ENCODE measurements around the gene PCDHB11. TPM values are rescaled to one million over a fixed set of nuclear protein-coding genes. Genes with fewer than 3 reads are reported as not detected.
"Not testable (repeated sequence)": the region's sequence is repeated elsewhere in the genome, so short reads cannot be mapped to it uniquely, and the experiment has no call there.

PCDHB11 gene
- total RNA-seq: 0.58 and 1.5 TPM in 2 replicates

DNA sequence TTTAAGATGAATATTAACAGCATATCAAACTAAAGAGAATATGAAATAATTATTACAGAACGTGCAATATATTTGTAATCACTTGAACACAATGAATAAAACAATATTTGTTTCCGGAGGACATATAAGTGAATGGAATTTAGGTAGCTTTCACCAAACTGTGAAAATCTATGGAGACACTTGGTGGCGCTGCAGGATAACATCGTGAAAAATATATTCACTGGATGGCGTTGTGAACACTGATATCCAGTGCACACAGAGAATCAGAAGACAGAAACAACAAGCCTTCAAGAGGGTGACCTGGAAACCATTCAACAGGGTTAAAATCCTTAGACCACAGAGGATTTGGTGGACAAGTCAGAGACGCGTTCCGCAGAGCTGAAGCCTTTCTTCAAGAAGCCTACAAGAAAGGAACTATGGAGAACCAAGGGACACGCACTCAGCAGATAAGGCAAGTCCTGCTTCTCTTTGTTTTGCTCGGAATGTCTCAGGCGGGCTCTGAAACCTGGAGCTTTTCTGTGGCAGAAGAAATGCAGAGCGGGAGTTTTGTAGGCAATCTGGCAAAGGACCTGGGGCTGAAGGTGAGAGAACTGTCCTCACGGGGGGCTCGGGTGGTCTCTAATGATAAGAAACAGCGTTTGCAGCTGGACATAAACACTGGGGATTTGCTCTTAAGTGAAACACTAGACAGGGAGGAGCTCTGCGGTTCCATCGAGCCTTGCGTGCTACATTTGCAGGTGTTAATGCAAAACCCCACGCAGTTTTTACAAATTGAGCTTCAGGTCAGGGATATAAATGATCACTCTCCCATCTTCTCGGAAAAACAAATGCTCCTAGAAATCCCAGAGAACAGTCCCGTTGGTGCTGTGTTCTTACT is at the start of gene PCDHB11:
Gene PCDHB11 (plus strand): TSS at position 269 of the 877 bp plus-strand sequence. CDS start 148 bp downstream, at position 417.
- DNase-seq (ENCODE audit: extremely low read depth, low read depth, low spot score): no peak

DNA sequence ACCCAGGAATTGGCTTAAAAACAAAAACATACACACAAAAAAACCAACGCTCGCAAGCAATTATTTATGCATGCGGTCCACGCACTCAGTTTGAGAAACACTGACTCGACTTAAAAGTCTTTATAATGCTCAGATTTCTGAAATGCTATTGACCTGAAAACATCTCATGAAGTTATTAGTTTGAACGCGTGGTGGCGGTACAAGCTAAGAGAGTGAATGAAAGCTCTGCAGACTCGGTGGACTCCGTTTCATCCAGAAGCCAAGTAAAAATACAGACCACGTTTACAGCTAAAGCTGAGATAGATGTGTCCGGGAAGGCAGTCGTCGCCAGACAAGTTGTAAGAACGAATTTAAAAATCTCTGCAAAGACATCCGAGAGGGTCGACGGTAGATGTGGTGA is 49.6 kb upstream of the PCDHB11 start, which contains the start of gene PCDHB6:
Gene PCDHB6 (plus strand): TSS at position 246 of the 400 bp plus-strand sequence. CDS start 201 bp downstream, outside the sequence.
- DNase-seq (ENCODE audit: extremely low read depth, low read depth, low spot score): no peak

DNA sequence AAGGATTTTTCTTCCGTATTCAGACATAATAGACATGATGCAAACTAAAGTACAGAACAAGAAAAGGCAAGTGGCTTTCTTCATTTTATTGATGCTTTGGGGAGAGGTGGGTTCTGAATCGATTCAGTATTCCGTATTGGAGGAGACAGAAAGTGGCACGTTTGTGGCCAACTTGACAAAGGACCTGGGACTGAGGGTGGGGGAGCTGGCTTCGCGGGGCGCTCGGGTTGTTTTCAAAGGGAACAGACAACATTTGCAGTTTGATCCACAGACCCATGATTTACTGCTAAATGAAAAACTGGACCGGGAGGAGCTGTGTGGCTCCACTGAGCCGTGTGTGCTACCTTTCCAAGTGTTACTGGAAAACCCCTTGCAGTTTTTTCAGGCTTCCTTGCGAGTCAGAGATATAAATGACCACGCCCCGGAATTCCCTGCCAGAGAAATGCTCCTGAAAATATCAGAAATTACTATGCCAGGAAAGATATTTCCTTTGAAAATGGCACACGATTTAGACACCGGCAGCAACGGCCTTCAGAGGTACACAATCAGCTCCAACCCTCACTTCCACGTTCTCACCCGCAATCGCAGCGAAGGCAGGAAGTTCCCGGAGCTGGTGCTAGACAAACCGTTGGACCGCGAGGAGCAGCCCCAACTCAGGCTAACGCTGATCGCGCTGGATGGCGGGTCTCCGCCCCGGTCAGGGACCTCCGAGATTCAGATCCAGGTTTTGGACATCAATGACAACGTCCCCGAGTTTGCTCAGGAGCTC is 49.0 kb upstream of the PCDHB11 start:
- no peak for DNase-seq (ENCODE audit: extremely low read depth, low read depth, low spot score)

DNA sequence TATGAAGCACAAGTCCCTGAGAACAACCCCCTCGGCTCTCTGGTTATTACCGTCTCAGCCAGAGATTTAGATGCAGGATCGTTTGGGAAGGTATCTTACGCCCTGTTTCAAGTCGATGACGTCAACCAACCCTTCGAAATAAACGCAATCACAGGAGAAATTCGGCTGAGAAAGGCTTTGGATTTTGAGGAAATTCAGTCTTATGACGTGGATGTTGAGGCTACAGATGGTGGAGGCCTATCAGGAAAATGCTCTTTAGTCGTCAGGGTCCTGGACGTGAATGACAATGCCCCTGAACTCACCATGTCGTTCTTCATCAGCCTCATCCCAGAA is 48.5 kb upstream of the PCDHB11 start:
- no peak for DNase-seq (ENCODE audit: extremely low read depth, low read depth, low spot score)

DNA sequence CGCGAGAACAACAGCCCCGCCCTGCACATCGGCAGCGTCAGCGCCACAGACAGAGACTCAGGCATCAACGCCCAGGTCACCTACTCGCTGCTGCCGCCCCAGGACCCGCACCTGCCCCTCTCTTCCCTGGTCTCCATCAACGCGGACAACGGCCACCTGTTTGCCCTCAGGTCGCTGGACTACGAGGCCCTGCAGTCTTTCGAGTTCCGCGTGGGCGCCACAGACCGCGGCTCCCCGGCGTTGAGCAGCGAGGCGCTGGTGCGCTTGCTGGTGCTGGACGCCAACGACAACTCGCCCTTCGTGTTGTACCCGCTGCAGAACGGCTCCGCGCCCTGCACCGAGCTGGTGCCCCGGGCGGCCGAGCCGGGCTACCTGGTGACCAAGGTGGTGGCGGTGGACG is 47.8 kb upstream of the PCDHB11 start:
- not testable (repeated sequence) for DNase-seq (ENCODE audit: extremely low read depth, low read depth, low spot score)

DNA sequence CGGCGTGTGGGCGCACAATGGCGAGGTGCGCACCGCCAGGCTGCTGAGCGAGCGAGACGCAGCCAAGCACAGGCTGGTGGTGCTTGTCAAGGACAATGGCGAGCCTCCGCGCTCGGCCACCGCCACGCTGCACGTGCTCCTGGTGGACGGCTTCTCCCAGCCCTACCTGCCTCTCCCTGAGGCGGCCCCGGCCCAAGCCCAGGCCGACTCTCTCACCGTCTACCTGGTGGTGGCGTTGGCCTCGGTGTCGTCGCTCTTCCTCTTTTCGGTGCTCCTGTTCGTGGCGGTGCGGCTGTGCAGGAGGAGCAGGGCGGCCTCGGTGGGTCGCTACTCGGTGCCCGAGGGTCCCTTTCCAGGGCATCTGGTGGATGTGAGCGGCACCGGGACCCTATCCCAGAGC is 47.3 kb upstream of the PCDHB11 start:
- not testable (repeated sequence) for DNase-seq (ENCODE audit: extremely low read depth, low read depth, low spot score)

DNA sequence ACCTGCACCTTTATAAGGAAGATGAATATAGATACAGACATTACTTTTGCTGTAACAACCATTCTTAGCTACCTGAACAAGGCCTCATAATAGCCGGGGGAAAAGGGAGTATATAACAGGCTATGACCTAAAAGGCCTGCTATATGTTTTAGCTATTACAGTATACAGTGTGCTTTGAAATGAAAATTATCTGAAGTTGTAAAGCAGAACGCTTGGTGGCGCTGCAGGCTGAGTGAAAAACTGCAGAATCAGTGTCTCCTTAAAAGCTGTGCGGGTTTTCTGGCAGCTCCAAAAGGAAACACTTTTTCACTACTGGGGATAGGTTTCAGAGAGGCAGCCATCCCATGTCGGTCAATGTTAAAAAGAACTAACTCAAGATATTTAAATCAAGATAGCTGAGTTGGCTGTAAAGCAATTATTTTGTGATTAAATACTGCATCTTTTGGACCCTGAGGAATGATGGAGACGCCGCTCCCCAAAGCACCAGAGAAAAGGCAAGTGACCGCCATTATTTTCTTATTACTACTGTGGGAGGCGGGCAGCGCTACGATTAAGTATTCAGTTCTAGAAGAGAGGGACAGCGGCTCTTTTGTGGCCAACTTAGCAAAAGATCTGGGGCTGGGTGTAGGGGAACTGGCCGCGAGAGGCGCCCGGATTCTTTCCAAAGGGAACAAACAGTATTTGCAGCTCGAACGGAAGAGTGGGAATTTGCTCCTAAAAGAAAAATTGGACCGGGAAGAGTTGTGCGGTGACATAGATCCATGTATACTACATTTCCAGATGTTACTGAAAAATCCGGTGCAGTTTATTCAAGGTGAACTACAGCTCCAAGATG is 43.7 kb upstream of the PCDHB11 start:
- no peak for DNase-seq (ENCODE audit: extremely low read depth, low read depth, low spot score)

DNA sequence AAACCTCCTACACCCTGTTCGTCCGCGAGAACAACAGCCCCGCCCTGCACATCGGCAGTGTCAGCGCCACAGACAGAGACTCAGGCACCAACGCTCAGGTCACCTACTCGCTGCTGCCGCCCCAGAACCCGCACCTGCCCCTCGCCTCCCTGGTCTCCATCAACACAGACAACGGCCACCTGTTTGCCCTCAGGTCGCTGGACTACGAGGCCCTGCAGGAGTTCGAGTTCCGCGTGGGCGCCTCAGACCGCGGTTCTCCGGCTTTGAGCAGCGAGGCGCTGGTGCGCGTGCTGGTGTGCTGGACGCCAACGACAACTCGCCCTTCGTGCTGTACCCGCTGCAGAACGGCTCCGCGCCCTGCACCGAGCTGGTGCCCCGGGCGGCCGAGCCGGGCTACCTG is 42.1 kb upstream of the PCDHB11 start:
- DNase-seq (ENCODE audit: extremely low read depth, low read depth, low spot score): not testable (repeated sequence)

DNA sequence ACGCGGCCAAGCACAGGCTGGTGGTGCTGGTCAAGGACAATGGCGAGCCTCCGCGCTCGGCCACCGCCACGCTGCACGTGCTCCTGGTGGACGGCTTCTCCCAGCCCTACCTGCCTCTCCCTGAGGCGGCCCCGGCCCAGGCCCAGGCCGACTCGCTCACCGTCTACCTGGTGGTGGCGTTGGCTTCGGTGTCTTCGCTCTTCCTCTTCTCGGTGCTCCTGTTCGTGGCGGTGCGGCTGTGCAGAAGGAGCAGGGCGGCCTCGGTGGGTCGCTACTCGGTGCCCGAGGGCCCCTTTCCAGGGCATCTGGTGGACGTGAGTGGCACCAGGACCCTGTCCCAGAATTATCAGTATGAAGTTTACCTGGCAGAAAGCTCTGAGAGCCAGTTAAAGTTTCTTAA is 41.5 kb upstream of the PCDHB11 start:
- DNase-seq (ENCODE audit: extremely low read depth, low read depth, low spot score): not testable (repeated sequence)

DNA sequence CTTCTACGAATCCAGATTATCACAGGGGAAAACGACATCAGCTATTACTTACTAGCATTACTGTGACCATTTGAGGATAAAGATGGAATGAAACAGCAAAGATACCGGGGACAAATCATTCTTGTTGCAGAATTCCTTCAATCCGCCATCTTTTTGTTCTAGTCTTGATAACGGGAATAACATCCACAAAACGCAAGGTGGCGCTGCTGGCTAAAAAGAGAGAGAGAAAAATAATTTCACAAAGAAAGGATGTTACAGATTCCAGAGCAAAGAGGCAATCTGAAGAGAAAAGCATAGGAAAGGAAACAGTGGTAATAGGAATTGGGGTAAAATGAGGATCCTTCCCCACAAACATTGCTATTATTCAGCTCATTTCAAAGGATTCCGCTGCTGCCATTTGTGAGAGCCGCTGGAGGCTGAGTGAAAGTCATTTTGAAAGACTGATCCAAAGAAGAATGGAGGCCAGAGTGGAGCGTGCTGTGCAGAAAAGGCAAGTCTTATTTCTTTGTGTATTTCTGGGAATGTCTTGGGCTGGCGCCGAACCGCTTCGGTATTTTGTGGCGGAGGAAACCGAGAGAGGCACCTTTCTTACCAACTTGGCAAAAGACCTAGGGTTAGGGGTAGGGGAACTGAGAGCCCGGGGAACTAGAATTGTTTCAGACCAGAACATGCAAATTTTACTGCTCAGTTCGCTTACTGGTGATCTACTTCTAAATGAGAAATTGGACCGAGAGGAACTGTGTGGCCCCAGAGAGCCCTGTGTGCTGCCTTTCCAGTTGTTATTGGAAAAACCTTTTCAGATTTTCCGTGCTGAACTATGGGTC is 26.8 kb upstream of the PCDHB11 start, which contains the start of gene PCDHB7:
Gene PCDHB7 (plus strand): TSS at position 264 of the 824 bp plus-strand sequence. CDS start 192 bp downstream, at position 456.
- no peak for DNase-seq (ENCODE audit: extremely low read depth, low read depth, low spot score)

DNA sequence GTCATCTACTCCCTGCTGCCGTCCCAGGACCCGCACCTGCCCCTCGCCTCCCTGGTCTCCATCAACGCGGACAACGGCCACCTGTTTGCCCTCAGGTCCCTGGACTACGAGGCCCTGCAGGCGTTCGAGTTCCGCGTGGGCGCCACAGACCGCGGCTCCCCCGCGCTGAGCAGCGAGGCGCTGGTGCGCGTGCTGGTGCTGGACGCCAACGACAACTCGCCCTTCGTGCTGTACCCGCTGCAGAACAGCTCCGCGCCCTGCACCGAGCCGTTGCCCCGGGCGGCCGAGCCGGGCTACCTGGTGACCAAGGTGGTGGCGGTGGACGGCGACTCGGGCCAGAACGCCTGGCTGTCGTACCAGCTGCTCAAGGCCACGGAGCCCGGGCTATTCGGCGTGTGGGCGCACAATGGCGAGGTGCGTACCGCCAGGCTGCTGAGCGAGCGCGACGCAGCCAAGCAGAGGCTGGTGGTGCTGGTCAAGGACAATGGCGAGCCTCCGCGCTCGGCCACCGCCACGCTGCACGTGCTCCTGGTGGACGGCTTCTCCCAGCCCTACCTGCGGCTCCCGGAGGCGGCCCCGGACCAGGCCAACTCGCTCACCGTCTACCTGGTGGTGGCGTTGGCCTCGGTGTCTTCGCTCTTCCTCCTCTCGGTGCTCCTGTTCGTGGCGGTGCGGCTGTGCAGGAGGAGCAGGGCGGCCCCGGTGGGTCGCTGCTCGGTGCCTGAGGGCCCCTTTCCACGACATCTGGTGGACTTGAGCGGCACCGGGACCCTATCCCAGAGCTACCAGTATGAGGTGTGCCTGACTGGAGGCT is 24.9 kb upstream of the PCDHB11 start:
- not testable (repeated sequence) for DNase-seq (ENCODE audit: extremely low read depth, low read depth, low spot score)

DNA sequence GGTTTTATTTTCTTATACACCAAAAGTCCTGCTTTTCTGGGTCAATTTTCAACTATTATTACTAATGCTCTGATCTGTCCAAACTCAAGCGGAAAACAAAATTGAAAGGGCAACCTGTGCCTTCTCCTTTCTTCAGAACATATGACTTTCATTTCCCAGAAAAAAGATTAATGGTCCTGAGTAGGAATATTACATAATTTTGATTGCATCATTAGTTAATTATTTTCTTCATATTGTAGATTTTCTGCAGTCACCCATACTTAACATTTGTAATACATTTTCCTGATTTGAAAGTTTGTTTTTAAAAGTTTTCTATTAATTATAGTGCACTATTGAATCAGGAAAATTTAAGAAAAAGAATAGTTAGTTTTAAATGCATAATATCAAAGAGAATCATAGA is 23.5 kb upstream of the PCDHB11 start:
- no peak for DNase-seq (ENCODE audit: extremely low read depth, low read depth, low spot score)

DNA sequence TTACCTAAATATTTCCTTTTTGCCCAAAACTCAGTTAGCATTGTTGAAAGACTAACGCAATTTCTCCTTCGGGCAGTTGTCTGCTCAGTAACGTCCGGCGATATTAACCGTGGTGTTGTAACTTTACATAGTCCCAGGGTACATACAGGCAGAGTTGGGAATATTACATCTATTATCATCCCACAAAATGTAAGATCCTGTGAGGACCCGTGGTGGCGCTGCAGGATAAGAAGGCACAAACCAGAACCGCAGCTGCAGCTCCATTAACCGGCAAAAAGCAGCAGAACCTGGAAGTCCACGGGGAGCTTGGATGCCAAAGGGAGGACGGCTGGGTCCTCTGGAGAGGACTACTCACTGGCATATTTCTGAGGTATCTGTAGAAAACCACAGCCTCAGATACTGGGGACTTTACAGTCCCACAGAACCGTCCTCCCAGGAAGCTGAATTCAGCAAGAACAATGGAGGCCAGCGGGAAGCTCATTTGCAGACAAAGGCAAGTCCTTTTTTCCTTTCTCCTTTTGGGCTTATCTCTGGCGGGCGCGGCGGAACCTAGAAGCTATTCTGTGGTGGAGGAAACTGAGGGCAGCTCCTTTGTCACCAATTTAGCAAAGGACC is 21.7 kb upstream of the PCDHB11 start, which contains the start of gene PCDHB8:
Gene PCDHB8 (plus strand): TSS at position 214 of the 615 bp plus-strand sequence. CDS start 245 bp downstream, at position 459.
- not testable (repeated sequence) for DNase-seq (ENCODE audit: extremely low read depth, low read depth, low spot score)

DNA sequence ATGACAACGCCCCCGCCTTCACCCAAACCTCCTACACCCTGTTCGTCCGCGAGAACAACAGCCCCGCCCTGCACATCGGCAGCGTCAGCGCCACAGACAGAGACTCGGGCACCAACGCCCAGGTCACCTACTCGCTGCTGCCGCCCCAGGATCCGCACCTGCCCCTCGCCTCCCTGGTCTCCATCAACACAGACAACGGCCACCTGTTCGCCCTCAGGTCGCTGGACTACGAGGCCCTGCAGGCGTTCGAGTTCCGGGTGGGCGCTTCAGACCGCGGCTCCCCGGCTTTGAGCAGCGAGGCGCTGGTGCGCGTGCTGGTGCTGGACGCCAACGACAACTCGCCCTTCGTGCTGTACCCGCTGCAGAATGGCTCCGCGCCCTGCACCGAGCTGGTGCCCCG is 20.1 kb upstream of the PCDHB11 start:
- DNase-seq (ENCODE audit: extremely low read depth, low read depth, low spot score): not testable (repeated sequence)

DNA sequence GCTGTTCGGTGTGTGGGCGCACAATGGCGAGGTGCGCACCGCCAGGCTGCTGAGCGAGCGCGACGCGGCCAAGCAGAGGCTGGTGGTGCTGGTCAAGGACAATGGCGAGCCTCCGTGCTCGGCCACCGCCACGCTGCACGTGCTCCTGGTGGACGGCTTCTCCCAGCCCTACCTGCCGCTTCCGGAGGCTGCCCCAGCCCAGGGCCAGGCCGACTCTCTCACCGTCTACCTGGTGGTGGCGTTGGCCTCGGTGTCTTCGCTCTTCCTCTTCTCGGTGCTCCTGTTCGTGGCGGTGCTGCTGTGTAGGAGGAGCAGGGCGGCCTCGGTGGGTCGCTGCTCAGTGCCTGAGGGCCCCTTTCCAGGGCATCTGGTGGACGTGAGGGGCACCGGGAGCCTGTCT is 19.6 kb upstream of the PCDHB11 start:
- DNase-seq (ENCODE audit: extremely low read depth, low read depth, low spot score): not testable (repeated sequence)

DNA sequence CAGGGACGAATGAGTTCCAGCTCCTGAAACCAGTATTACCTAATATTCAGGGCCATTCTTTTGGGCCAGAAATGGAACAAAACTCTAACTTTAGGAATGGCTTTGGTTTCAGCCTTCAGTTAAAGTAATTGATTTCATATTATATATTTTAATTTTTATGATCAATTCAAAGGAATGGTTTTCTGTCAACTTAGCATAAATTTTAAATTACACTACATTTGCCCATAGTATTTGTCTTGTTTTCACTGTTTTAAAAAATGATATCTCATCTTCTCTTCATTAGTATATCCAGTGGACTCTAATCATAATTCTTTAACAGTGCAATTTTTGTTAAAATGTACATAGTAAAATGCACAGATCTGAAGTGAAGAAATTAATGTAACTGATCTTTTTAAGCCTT is 19.1 kb upstream of the PCDHB11 start:
- DNase-seq (ENCODE audit: extremely low read depth, low read depth, low spot score): no peak

DNA sequence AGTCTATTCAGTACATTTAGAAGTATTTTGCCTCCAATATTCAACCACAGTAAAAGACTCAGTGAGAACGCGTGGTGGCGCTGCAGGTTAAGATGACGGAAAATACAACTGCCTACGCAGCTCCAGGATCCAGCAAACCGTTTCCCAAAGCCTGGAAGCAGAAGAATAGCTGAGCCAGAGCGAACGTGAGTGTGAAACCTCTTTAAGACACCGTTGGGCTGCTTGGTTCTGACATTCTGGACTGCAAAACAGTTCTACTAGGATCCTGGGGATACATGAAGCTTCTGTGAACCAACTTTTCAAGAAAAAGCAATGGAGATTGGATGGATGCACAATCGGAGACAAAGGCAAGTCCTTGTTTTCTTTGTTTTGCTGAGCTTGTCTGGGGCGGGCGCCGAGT is 17.2 kb upstream of the PCDHB11 start, which contains the start of gene PCDHB16:
Gene PCDHB16 (plus strand): TSS at position 140 of the 400 bp plus-strand sequence. CDS start 173 bp downstream, at position 313.
- DNase-seq (ENCODE audit: extremely low read depth, low read depth, low spot score): no peak
